Effector memory CD8-positive, alpha-beta T cell (primary cell): ENCODE results near the gene TRAPPC6A.

ENCODE experiments used
- ATAC-seq: fragments of 150-1000 bp; cut with Tn5 transposase; replicated peaks from 2 replicates; pipeline ENCODE4 v1.10.0; 2021; ENCODE audit warnings: mild to moderate bottlenecking, moderate library complexity
- DNase-seq, 3 experiments: peaks; one replicate each; pipeline ENCODE4 v3.0.0; 2021
- H3K27ac Mint-ChIP-seq, 2 donors: one replicate each; pipeline ENCODE4 v1.8.0; 2022; ENCODE audit warnings: mild to moderate bottlenecking in 2 of 2, mixed read lengths in 2 of 2, moderate library complexity in 2 of 2
- H3K27me3 Mint-ChIP-seq, 2 donors: one replicate each; pipeline ENCODE4 v1.8.0; 2022; ENCODE audit warnings: mixed read lengths in 2 of 2
- H3K36me3 Mint-ChIP-seq: one replicate; pipeline ENCODE4 v1.8.0; 2022; ENCODE audit warnings: mild to moderate bottlenecking, moderate library complexity, mixed read lengths; ENCODE audit not compliant: insufficient read depth
- H3K4me1 Mint-ChIP-seq, 2 donors: one replicate each; pipeline ENCODE4 v1.8.0; 2022; ENCODE audit warnings: low read depth in 2 of 2, mixed read lengths in 2 of 2
- H3K4me3 Mint-ChIP-seq, 2 donors: one replicate each; pipeline ENCODE4 v1.8.0; 2022; ENCODE audit warnings: mild to moderate bottlenecking in 2 of 2, mixed read lengths in 2 of 2, moderate library complexity in 2 of 2
- H3K9me3 Mint-ChIP-seq, 2 donors: one replicate each; pipeline ENCODE4 v1.8.0; 2022; ENCODE audit warnings: mixed read lengths in 2 of 2

The TRAPPC6A gene

DNA sequence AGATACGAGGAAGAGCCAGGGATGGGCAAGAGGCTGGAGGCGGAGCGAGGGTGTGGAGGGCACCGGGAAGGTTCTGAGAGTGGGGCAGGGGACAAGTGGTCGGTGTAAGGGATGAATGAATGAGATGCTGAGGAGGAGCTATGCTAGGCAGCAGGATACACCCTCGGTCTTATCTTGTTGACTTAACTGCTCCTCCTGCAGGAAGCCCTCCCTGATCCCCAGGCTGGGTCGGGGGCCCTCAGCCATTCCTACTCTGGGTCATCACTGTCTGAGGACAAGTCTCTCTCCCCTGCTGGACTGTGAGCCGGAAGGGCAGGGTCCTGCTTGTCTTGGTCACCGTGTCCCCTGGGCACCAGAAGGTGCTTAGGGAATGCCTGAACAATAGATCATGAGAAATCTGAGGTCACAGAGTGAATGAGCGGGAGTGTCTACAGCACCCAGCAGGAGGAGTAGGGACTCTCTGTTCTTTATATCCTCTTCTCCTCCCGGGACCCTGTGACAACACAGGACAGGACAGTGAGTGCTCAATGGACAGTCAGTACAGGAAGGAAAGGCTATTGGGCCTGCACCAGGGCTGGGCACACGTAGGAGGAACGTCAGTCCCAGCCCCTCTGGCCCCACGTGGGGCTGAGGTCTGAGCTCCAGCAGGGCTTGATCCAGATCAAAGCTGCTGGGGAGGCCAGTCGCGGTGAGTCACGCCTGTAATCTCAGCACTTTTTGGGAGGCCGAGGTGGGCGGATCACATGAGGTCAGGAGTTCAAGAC is 23.8 kb downstream of the TRAPPC6A start:
- Mint-ChIP-seq H3K27ac (no peak overlapping the region), H3K4me3 (peak overlapping the region; percentile 76 to 86), H3K27me3 (peaks cover 10 to 42% of the 10 kb centered on the region in 2 donors), H3K36me3 (peaks cover 6% of the 10 kb centered on the region), H3K9me3 (no peaks in the 10 kb centered on the region), H3K4me1 (peaks cover 17 to 20% of the 10 kb centered on the region in 2 donors)
- DNase-seq (no peak), ATAC-seq (no peak)

GRCh38 chr19:45153339-45154063 is 24.5 kb downstream of the TRAPPC6A start:
- peaks cover 10 to 37% of the 10 kb centered on the region in 2 donors for H3K27me3 Mint-ChIP-seq
- no peaks in the 10 kb centered on the region for H3K9me3 Mint-ChIP-seq
- ATAC-seq (peak; percentile 48), DNase-seq (peak in 2 of 3 experiments; percentile 13 to 22)
- peak overlapping the region in 1 of 2 donors; percentile 38 for H3K27ac Mint-ChIP-seq
- H3K4me1 Mint-ChIP-seq, result peaks cover 20 to 22% of the 10 kb centered on the region in 2 donors
- peaks cover 6% of the 10 kb centered on the region for H3K36me3 Mint-ChIP-seq
- peak overlapping the region; percentile 76 to 86 for H3K4me3 Mint-ChIP-seq

GRCh38 chr19:45152504-45153338 is 25.3 kb downstream of the TRAPPC6A start:
- Mint-ChIP-seq H3K27ac (peak overlapping the region; percentile 38 to 46), H3K9me3 (no peaks in the 10 kb centered on the region), H3K27me3 (peaks cover 4 to 29% of the 10 kb centered on the region in 2 donors), H3K36me3 (peaks cover 6% of the 10 kb centered on the region), H3K4me3 (peak overlapping the region; percentile 76 to 86), H3K4me1 (peaks cover 19 to 20% of the 10 kb centered on the region in 2 donors)
- ATAC-seq, result peak; percentile 79
- DNase-seq, result peak; percentile 39 to 44 (median 41)

- Mint-ChIP-seq H3K27ac (peak overlapping the region; percentile 16 to 57), H3K36me3 (peaks cover 6% of the 10 kb centered on the region), H3K4me3 (peak overlapping the region; percentile 61 to 86), H3K9me3 (no peaks in the 10 kb centered on the region), H3K27me3 (peaks cover under 1 to 21% of the 10 kb centered on the region in 2 donors), H3K4me1 (peaks cover 19 to 20% of the 10 kb centered on the region in 2 donors)
- DNase-seq (no peak), ATAC-seq (no peak)
Measured at GRCh38 chr19:45151821-45152503, 26.1 kb downstream of the TRAPPC6A start.

GRCh38 chr19:45151320-45151719 is 26.7 kb downstream of the TRAPPC6A start:
- no peaks in the 10 kb centered on the region for H3K9me3 Mint-ChIP-seq
- peak overlapping the region; percentile 61 to 86 for H3K4me3 Mint-ChIP-seq
- DNase-seq (no peak), ATAC-seq (no peak)
- peaks cover 6% of the 10 kb centered on the region for H3K36me3 Mint-ChIP-seq
- H3K27ac Mint-ChIP-seq, result peak overlapping the region; percentile 16 to 57
- peaks cover 0 to 15% of the 10 kb centered on the region in 2 donors for H3K27me3 Mint-ChIP-seq
- H3K4me1 Mint-ChIP-seq, result peaks cover 19 to 20% of the 10 kb centered on the region in 2 donors

DNA sequence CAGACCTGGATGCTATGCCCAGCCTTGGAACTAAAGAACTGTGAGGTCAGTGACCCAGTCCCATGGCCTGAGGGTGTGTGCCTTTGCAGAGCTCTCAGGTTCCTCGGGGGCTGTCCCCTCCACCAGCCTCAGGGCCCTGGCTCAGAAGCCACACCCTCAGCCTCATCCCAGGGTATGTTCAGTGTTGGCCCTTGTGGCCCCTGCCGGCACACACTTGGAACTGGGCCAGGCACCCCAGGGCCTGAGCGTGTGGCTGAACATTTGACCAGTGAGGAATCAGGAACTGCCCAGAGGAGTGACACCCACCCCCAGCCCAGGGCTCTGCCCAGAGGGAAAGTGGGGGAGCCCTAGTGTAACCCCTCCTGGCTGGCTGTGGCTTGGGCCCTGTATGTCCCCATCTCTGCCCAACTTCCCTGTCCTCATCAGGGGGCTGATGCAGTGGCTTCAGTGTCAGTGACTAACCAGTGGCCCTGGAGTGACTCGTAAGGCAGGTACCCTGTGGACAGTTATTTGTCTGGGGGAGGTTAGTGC is 27.2 kb downstream of the TRAPPC6A start:
- Mint-ChIP-seq H3K27me3 (peaks cover 0 to 12% of the 10 kb centered on the region in 2 donors), H3K27ac (no peak overlapping the region), H3K4me3 (peak overlapping the region; percentile 61 to 86)

GRCh38 chr19:45150180-45150579 is 27.9 kb downstream of the TRAPPC6A start:
- Mint-ChIP-seq H3K36me3 (peaks cover 6% of the 10 kb centered on the region), H3K27me3 (peaks cover 0 to 12% of the 10 kb centered on the region in 2 donors), H3K4me3 (no peak overlapping the region), H3K4me1 (peaks cover 19 to 20% of the 10 kb centered on the region in 2 donors), H3K9me3 (no peaks in the 10 kb centered on the region), H3K27ac (no peak overlapping the region)
- DNase-seq, result no peak
- no peak for ATAC-seq

More for the DNA sequence above, 27.2 kb downstream of the TRAPPC6A start:
- peaks cover 6% of the 10 kb centered on the region for H3K36me3 Mint-ChIP-seq
- no peak for DNase-seq
- peaks cover 19 to 20% of the 10 kb centered on the region in 2 donors for H3K4me1 Mint-ChIP-seq
- no peaks in the 10 kb centered on the region for H3K9me3 Mint-ChIP-seq
- no peak for ATAC-seq

GRCh38 chr19:45149129-45149528 is 28.9 kb downstream of the TRAPPC6A start:
- H3K4me1 Mint-ChIP-seq, result peaks cover 16% of the 10 kb centered on the region in 2 donors
- H3K4me3 Mint-ChIP-seq, result no peak overlapping the region
- H3K36me3 Mint-ChIP-seq, result peaks cover 9% of the 10 kb centered on the region
- ATAC-seq, result no peak
- no peaks in the 10 kb centered on the region for H3K9me3 Mint-ChIP-seq
- peaks cover 0 to 8% of the 10 kb centered on the region in 2 donors for H3K27me3 Mint-ChIP-seq
- DNase-seq, result no peak
- peak overlapping the region in 1 of 2 donors; percentile 77 for H3K27ac Mint-ChIP-seq

DNA sequence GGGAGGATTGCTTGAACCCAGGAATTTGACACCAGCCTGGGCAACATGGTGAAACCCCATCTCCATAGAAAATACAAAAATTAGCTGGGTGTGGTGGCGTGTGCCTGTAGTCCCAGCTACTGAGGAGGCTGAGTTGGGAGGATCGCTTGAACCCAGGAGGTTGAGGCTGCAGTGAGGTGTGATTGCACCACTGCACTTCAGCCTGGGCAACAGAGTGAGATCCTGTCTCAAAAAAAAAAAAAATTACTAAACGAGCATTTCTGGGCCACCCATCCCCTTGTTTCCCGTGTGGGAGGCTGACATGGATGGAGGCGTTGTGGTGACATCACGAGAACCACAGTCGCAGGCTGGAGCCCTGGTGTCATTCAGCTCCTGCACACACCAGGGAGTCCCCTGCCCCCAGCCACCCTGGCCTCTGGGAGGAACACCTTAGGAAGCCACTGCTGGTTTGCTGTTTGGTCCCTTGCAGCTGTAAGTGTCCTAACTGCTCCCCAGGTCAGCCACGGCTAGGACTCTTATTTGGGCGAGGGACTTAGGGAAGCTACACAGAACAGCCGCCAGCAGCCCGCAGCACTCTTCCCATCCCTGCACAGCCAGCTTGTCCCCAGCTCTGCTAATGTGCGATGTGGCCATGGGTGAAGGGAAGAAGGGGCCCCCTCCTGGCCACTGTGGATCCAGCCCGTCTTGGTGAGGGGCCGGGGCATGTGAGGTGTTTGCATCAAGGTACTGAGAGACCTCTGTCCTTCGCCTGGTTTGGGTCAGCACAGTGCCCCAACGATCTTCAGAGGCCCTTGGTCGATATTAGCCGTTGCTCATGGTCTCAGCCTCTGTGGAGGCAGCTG is 30.0 kb downstream of the TRAPPC6A start:
- no peak for ATAC-seq
- no peak for DNase-seq
- H3K36me3 Mint-ChIP-seq, result peaks cover 9% of the 10 kb centered on the region
- no peak overlapping the region for H3K4me3 Mint-ChIP-seq
- H3K4me1 Mint-ChIP-seq, result peaks cover 12% of the 10 kb centered on the region in 2 donors
- no peak overlapping the region for H3K27ac Mint-ChIP-seq
- no peaks in the 10 kb centered on the region for H3K9me3 Mint-ChIP-seq
- no peaks in the 10 kb centered on the region for H3K27me3 Mint-ChIP-seq

- no peak for ATAC-seq
- peaks cover 4% of the 10 kb centered on the region for H3K36me3 Mint-ChIP-seq
Measured at GRCh38 chr19:45146741-45147205, 31.3 kb downstream of the TRAPPC6A start.

GRCh38 chr19:45146251-45146650 is 31.8 kb downstream of the TRAPPC6A start:
- DNase-seq (no peak), ATAC-seq (no peak)
- Mint-ChIP-seq H3K27ac (no peak overlapping the region), H3K27me3 (no peaks in the 10 kb centered on the region), H3K4me1 (peaks cover 8 to 11% of the 10 kb centered on the region in 2 donors), H3K4me3 (no peak overlapping the region), H3K9me3 (no peaks in the 10 kb centered on the region), H3K36me3 (peaks cover 7% of the 10 kb centered on the region)

More at GRCh38 chr19:45146741-45147205, 31.3 kb downstream of the TRAPPC6A start:
- Mint-ChIP-seq H3K27me3 (no peaks in the 10 kb centered on the region), H3K9me3 (no peaks in the 10 kb centered on the region), H3K4me3 (no peak overlapping the region), H3K4me1 (peaks cover 9 to 11% of the 10 kb centered on the region in 2 donors), H3K27ac (no peak overlapping the region)
- DNase-seq, result no peak
